Naive thymus-derived CD4-positive, alpha-beta T cell (primary cell): ENCODE measurements around the gene CADPS. TPM values are rescaled to one million over a fixed set of nuclear protein-coding genes. Genes with fewer than 3 reads are reported as not detected.

Source experiments
- ATAC-seq: fragments of 150-1000 bp; cut with Tn5 transposase; 2 replicates; pipeline ENCODE4 v1.10.0; 2021; ENCODE audit warnings: mild to moderate bottlenecking, moderate library complexity
- CTCF ChIA-PET: fragments of 350-600 bp; sonication (Branson Sonifier 250); formaldehyde crosslinking; loops from one replicate; lab custom pipeline; 2021; ENCODE audit warnings: antibody characterized with exemption; lab: Charles Lee
- POLR2A ChIA-PET: fragments of 350-600 bp; sonication (Branson Sonifier 250); formaldehyde crosslinking; loops from one replicate; lab custom pipeline; 2021; ENCODE audit warnings: antibody characterized with exemption, inconsistent platforms; lab: Charles Lee
- DNase-seq, 9 donors: peaks; one replicate each; pipeline versions ENCODE4 v3.0.0 to v3.0.0-alpha.2; 2020 to 2022; ENCODE audit warnings: mixed read lengths in 1 of 9
- H3K27ac ChIP-seq: one replicate; pipeline ENCODE4 v1.7.0; 2013; ENCODE audit warnings: mild to moderate bottlenecking, low read depth, low read length, moderate library complexity
- H3K27me3 ChIP-seq, 2 donors: one replicate each; pipeline ENCODE4 v1.7.0; 2013; ENCODE audit warnings: low read length in 2 of 2, mild to moderate bottlenecking in 2 of 2, moderate library complexity in 2 of 2; ENCODE audit not compliant: control insufficient read depth in 2 of 2, insufficient read depth in 2 of 2
- H3K36me3 ChIP-seq, 3 experiments: 1 replicate in 2 of 3; 2 replicates in 1 of 3; pipeline ENCODE4 v1.7.0; 2013; ENCODE audit warnings: low read length in 3 of 3, mild to moderate bottlenecking in 3 of 3, moderate library complexity in 1 of 3; ENCODE audit not compliant: insufficient read depth in 3 of 3, control insufficient read depth in 2 of 3
- H3K4me1 ChIP-seq, 2 donors: one replicate each; pipeline ENCODE4 v1.7.0; 2013; ENCODE audit warnings: low read length in 2 of 2, mild to moderate bottlenecking in 2 of 2, moderate library complexity in 1 of 2; ENCODE audit not compliant: control insufficient read depth in 2 of 2, insufficient read depth in 2 of 2
- H3K4me3 ChIP-seq: 2 replicates; pipeline ENCODE4 v1.7.0; 2013; ENCODE audit warnings: mild to moderate bottlenecking, low read length
- H3K9me3 ChIP-seq, 3 experiments: 1 replicate in 2 of 3; 2 replicates in 1 of 3; pipeline ENCODE4 v1.7.0; 2013; ENCODE audit warnings: low read length in 3 of 3; ENCODE audit not compliant: control insufficient read depth in 2 of 3
- H3K27ac Mint-ChIP-seq, 9 donors: one replicate each; pipeline ENCODE4 v1.8.0; 2020 to 2022; ENCODE audit warnings: mixed read lengths in 9 of 9, mild to moderate bottlenecking in 8 of 9, moderate library complexity in 5 of 9, inconsistent platforms in 2 of 9
- H3K27me3 Mint-ChIP-seq, 5 donors: one replicate each; pipeline ENCODE4 v1.8.0; 2021 to 2022; ENCODE audit warnings: mixed read lengths in 5 of 5, mild to moderate bottlenecking in 1 of 5
- H3K36me3 Mint-ChIP-seq, 5 donors: one replicate each; pipeline ENCODE4 v1.8.0; 2020 to 2022; ENCODE audit warnings: mixed read lengths in 5 of 5, mild to moderate bottlenecking in 3 of 5, inconsistent platforms in 1 of 5
- H3K4me1 Mint-ChIP-seq, 7 donors: one replicate each; pipeline ENCODE4 v1.8.0; 2020 to 2022; ENCODE audit warnings: mixed read lengths in 7 of 7, mild to moderate bottlenecking in 3 of 7, inconsistent platforms in 1 of 7
- H3K4me3 Mint-ChIP-seq, 10 donors: one replicate each; pipeline ENCODE4 v1.8.0; 2020 to 2022; ENCODE audit warnings: mild to moderate bottlenecking in 10 of 10, mixed read lengths in 10 of 10, moderate library complexity in 6 of 10, inconsistent platforms in 2 of 10
- H3K9me3 Mint-ChIP-seq, 11 donors: one replicate each; pipeline ENCODE4 v1.8.0; 2020 to 2022; ENCODE audit warnings: mixed read lengths in 11 of 11, mild to moderate bottlenecking in 4 of 11, inconsistent platforms in 1 of 11, moderate library complexity in 1 of 11
- intact Hi-C, 2 donors: fragments of 100-400 bp; cut with micrococcal nuclease; formaldehyde crosslinking; loops; one replicate each; pipeline ENCODE4 v1.15.1; 2023
- polyA plus RNA-seq, 2 donors: library from polyadenylated mRNA; unstranded; fragments of 300-500 nt; fragmentation: Illumina TruSeq; gene quantifications; one replicate each; pipeline ENCODE4 v1.2.3, GENCODE V29; 2021
- total RNA-seq, 6 experiments: library from RNA in 5 of 6; stranded (reverse) in 5 of 6; gene quantifications; 1 replicate in 5 of 6; 2 replicates in 1 of 6; pipeline ENCODE4 v1.2.3 and lab custom pipeline; 2021 to 2026

CADPS gene
- total and polyA plus RNA-seq, 7 experiments from 2014 or later: not detected

GRCh38 chr3:62356356-62356755, 518.9 kb downstream of the CADPS start:
- Mint-ChIP-seq H3K4me3 (no peak overlapping the region), H3K27me3 (peaks cover 0 to 16% (median 6%) of the 10 kb centered on the region in 5 donors), H3K4me1 (peaks cover 0 to 2% (median 0%) of the 10 kb centered on the region in 7 donors), H3K36me3 (no peaks in the 10 kb centered on the region), H3K27ac (no peak overlapping the region), H3K9me3 (peaks cover 0 to 8% (median 0%) of the 10 kb centered on the region in 11 donors)
- Histone ChIP-seq H3K27ac (no peak overlapping the region), H3K36me3 (no peaks in the 10 kb centered on the region), H3K9me3 (no peaks in the 10 kb centered on the region), H3K27me3 (no peaks in the 10 kb centered on the region), H3K4me1 (no peaks in the 10 kb centered on the region), H3K4me3 (no peak overlapping the region)
- CTCF ChIA-PET: no interaction called here
- ATAC-seq (no peak), DNase-seq (no peak)
- intact Hi-C loops: no loop called here
- POLR2A ChIA-PET: no interaction called here

DNA sequence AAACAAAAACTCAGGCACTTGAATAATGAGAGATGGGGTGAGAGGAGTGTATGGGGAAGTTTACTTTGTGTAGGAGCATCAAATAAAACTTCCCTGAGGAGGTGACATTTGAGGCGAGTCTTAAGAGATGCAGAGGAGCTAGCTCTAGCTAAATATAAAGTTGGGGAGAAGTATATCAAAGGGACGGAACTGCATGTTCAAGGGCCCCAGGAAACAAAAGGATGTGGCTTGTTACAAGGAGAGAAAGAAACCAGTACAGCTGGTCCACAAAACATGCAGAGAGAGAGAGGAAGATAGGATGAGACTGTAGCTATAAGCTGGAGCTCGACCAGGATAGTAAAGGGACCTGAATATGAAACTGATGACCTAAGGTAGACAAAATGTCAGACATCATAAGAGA, 519.5 kb downstream of the CADPS start:
- H3K4me1 ChIP-seq: no peaks in the 10 kb centered on the region
- H3K36me3 Mint-ChIP-seq: no peaks in the 10 kb centered on the region
- CTCF ChIA-PET: no interaction called here
- intact Hi-C loops: no loop called here
- H3K27me3 ChIP-seq: no peaks in the 10 kb centered on the region
- no peak overlapping the region for H3K4me3 ChIP-seq
- no peak overlapping the region for H3K27ac ChIP-seq
- H3K9me3 Mint-ChIP-seq: peaks cover 0 to 4% (median 0%) of the 10 kb centered on the region in 11 donors
- no peaks in the 10 kb centered on the region for H3K9me3 ChIP-seq
- DNase-seq (no peak), ATAC-seq (no peak)
- H3K27me3 Mint-ChIP-seq: peaks cover 0 to 14% (median 3%) of the 10 kb centered on the region in 5 donors
- H3K4me1 Mint-ChIP-seq: no peaks in the 10 kb centered on the region
- POLR2A ChIA-PET: no interaction called here
- H3K27ac Mint-ChIP-seq: no peak overlapping the region
- no peak overlapping the region for H3K4me3 Mint-ChIP-seq
- no peaks in the 10 kb centered on the region for H3K36me3 ChIP-seq
